ENCODE data around the gene TNIP3.

TNIP3 gene

DNA sequence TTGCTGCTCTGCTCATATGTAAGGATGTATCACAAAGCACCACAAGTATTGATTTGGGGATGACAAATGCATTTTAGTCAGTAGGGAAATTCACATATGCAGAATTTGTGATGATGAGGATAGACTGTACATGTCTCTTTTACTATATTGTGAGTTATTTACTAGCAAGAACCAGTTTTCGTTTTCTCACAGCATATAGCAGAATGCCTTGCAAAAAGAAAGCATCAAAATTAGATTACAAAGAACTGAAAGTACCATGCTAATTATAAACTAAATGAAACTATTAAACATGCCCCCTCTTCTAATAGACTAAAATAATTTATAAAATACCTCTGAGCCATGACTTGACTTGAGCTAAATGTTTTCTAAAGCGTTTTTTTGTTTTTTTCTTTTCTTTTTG lies 20.1 kb downstream of the TNIP3 start:
- H3K4me3 ChIP-seq (ENCODE audit: control insufficient read depth, low read depth, low read length): no peak overlapping the region
- TF ChIP-seq, protein P1, sequence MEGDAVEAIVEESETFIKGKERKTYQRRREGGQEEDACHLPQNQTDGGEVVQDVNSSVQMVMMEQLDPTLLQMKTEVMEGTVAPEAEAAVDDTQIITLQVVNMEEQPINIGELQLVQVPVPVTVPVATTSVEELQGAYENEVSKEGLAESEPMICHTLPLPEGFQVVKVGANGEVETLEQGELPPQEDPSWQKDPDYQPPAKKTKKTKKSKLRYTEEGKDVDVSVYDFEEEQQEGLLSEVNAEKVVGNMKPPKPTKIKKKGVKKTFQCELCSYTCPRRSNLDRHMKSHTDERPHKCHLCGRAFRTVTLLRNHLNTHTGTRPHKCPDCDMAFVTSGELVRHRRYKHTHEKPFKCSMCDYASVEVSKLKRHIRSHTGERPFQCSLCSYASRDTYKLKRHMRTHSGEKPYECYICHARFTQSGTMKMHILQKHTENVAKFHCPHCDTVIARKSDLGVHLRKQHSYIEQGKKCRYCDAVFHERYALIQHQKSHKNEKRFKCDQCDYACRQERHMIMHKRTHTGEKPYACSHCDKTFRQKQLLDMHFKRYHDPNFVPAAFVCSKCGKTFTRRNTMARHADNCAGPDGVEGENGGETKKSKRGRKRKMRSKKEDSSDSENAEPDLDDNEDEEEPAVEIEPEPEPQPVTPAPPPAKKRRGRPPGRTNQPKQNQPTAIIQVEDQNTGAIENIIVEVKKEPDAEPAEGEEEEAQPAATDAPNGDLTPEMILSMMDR (conservative IDR thresholded peaks at IDR 0.05; ENCODE audit: control insufficient read depth, insufficient read depth, low read depth, low read length): no peak
- DNase-seq (ENCODE audit: low read depth): no peak

GRCh38 chr4:121143131-121143530 lies 21.0 kb downstream of the TNIP3 start:
- DNase-seq (ENCODE audit: low read depth): no peak
- H3K4me3 ChIP-seq (ENCODE audit: control insufficient read depth, low read depth, low read length): no peak overlapping the region
- TF ChIP-seq, protein P1 (conservative IDR thresholded peaks at IDR 0.05; ENCODE audit: control insufficient read depth, insufficient read depth, low read depth, low read length): no peak

- TF ChIP-seq, protein P1 (conservative IDR thresholded peaks at IDR 0.05; ENCODE audit: control insufficient read depth, insufficient read depth, low read depth, low read length): no peak
- H3K4me3 ChIP-seq (ENCODE audit: control insufficient read depth, low read depth, low read length): no peak overlapping the region
- peak; percentile 70 for DNase-seq (ENCODE audit: low read depth)
Measured at GRCh38 chr4:121140716-121141460, 23.2 kb downstream of the TNIP3 start.

DNA sequence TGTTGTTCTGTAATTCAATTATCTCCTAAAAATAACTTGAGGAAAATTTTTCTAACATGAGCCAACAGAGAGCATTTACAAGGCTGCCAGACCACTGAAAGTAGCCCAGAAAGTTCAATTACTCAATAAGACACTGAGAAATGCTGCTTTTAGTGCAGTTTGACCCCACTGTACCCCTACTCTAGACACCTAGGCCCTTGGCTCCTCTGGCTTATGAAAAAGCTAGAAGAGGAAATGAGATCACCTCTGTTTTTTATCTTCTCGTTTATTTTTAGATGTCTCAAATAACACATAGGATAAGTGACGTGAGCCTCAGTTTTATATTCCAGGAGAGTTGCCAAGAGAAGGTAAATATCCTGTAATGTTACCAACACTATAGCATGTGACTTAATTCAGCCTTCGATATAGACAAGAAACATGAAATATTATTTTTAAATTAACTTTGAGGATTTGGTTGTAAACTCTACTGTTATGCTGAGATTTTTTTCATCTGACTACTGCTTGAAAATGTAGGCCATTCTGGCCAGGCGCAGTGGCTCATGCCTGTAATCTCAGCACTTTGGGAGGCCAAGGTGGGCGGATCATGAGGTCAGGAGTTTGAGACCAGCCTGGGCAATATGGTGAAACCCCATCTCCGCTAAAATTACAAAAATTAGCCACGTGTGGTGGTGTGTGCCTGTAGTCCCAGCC lies 24.4 kb downstream of the TNIP3 start:
- DNase-seq (ENCODE audit: low read depth): peak; percentile 55
- H3K4me3 ChIP-seq (ENCODE audit: control insufficient read depth, low read depth, low read length): no peak overlapping the region
- TF ChIP-seq, protein P1 (conservative IDR thresholded peaks at IDR 0.05; ENCODE audit: control insufficient read depth, insufficient read depth, low read depth, low read length): no peak

- no peak overlapping the region for H3K4me3 ChIP-seq (ENCODE audit: control insufficient read depth, low read depth, low read length)
- TF ChIP-seq, protein P1 (conservative IDR thresholded peaks at IDR 0.05; ENCODE audit: control insufficient read depth, insufficient read depth, low read depth, low read length): no peak
- DNase-seq (ENCODE audit: low read depth): no peak
Measured at GRCh38 chr4:121138039-121138825, 25.9 kb downstream of the TNIP3 start.

DNA sequence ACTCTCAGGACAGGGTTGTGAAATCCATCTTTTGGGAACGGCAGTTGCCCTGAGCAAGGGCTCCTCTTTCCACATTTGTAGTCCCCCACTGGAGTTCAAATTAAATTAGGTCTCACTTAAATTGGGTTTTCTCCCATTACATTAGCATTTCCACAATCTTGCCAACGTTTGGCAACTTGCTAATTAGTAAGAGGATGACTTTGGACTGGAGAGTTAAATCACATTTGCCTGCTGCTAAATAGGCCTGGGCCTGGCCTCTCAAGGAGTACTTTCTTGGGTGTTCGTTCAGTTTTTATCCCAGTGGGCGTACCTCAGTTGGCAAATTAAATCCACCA lies 33.8 kb downstream of the TNIP3 start:
- TF ChIP-seq, protein P1 (conservative IDR thresholded peaks at IDR 0.05; ENCODE audit: control insufficient read depth, insufficient read depth, low read depth, low read length): no peak
- no peak overlapping the region for H3K4me3 ChIP-seq (ENCODE audit: control insufficient read depth, low read depth, low read length)
- DNase-seq (ENCODE audit: low read depth): no peak
